Measurements from ENCODE around the gene MMAB. TPM values are rescaled to one million over a fixed set of nuclear protein-coding genes. Genes with fewer than 3 reads are reported as not detected.
A peak's percentile ranks its signal among the peaks of the same experiment; 100 is the strongest.

Gene MMAB
- total RNA-seq, 1 donor from 2014 or later, result 38.1 TPM

- no peaks in the 10 kb centered on the region for H3K9me3 Mint-ChIP-seq
- H3K27ac Mint-ChIP-seq, result no peak overlapping the region
- peaks cover 87% of the 10 kb centered on the region for H3K27me3 Mint-ChIP-seq
- H3K4me3 Mint-ChIP-seq, result no peak overlapping the region
- no peak for TF ChIP-seq CTCF (conservative IDR thresholded peaks at IDR 0.05)
- H3K36me3 Mint-ChIP-seq, result no peaks in the 10 kb centered on the region
- no peak for DNase-seq (ENCODE audit: extremely low spot score, unreplicated experiment)
- H3K4me1 Mint-ChIP-seq (ENCODE audit: unreplicated experiment), result peaks cover 11% of the 10 kb centered on the region
Observed at GRCh38 chr12:109617491-109617890, 44.2 kb upstream of the MMAB start.

GRCh38 chr12:109615556-109616229 lies 42.4 kb upstream of the MMAB start:
- Mint-ChIP-seq H3K36me3 (no peaks in the 10 kb centered on the region), H3K9me3 (no peaks in the 10 kb centered on the region), H3K27ac (no peak overlapping the region), H3K27me3 (peaks cover 82% of the 10 kb centered on the region), H3K4me3 (no peak overlapping the region), H3K4me1 (ENCODE audit: unreplicated experiment) (no peaks in the 10 kb centered on the region)
- no peak for DNase-seq (ENCODE audit: extremely low spot score, unreplicated experiment)
- no peak for TF ChIP-seq CTCF (conservative IDR thresholded peaks at IDR 0.05)

GRCh38 chr12:109613649-109614455 lies 40.5 kb upstream of the MMAB start:
- H3K9me3 Mint-ChIP-seq, result no peaks in the 10 kb centered on the region
- H3K27me3 Mint-ChIP-seq, result peaks cover 81% of the 10 kb centered on the region
- TF ChIP-seq CTCF (conservative IDR thresholded peaks at IDR 0.05), result no peak
- peak overlapping the region; percentile 19 for H3K4me3 Mint-ChIP-seq
- no peaks in the 10 kb centered on the region for H3K36me3 Mint-ChIP-seq
- H3K27ac Mint-ChIP-seq, result peak overlapping the region; percentile 5
- no peaks in the 10 kb centered on the region for H3K4me1 Mint-ChIP-seq (ENCODE audit: unreplicated experiment)
- DNase-seq (ENCODE audit: extremely low spot score, unreplicated experiment), result no peak

GRCh38 chr12:109612975-109613502 lies 39.7 kb upstream of the MMAB start:
- Mint-ChIP-seq H3K27ac (no peak overlapping the region), H3K4me3 (no peak overlapping the region), H3K4me1 (ENCODE audit: unreplicated experiment) (no peaks in the 10 kb centered on the region), H3K27me3 (peaks cover 82% of the 10 kb centered on the region), H3K36me3 (no peaks in the 10 kb centered on the region), H3K9me3 (no peaks in the 10 kb centered on the region)
- peak; percentile 55 for TF ChIP-seq CTCF (conservative IDR thresholded peaks at IDR 0.05)
- no peak for DNase-seq (ENCODE audit: extremely low spot score, unreplicated experiment)

GRCh38 chr12:109612003-109612402 lies 38.7 kb upstream of the MMAB start:
- H3K36me3 Mint-ChIP-seq, result no peaks in the 10 kb centered on the region
- H3K9me3 Mint-ChIP-seq, result no peaks in the 10 kb centered on the region
- peaks cover 76% of the 10 kb centered on the region for H3K27me3 Mint-ChIP-seq
- no peak for TF ChIP-seq CTCF (conservative IDR thresholded peaks at IDR 0.05)
- H3K4me1 Mint-ChIP-seq (ENCODE audit: unreplicated experiment), result no peaks in the 10 kb centered on the region
- no peak for DNase-seq (ENCODE audit: extremely low spot score, unreplicated experiment)
- no peak overlapping the region for H3K27ac Mint-ChIP-seq
- no peak overlapping the region for H3K4me3 Mint-ChIP-seq
